MM.1S (cell line): ENCODE data around the gene TBC1D16.

ENCODE experiments used
- DNase-seq: peaks from one replicate; pipeline ENCODE4 v3.0.0-alpha.2; 2015
- H2AFZ ChIP-seq: fragments of 300-600 bp; sonication (generic); 2 replicates; pipeline ENCODE4 v1.6.0; 2016; ENCODE audit warnings: antibody characterized with exemption, low read length
- H3F3A ChIP-seq: fragments of 300-600 bp; sonication (generic); 2 replicates; pipeline ENCODE4 v1.6.1; 2016; ENCODE audit warnings: mild to moderate bottlenecking, antibody characterized with exemption, low read length, moderate library complexity, mixed read lengths; ENCODE audit not compliant: insufficient read depth
- H3K27ac ChIP-seq: fragments of 300-600 bp; sonication (generic); 2 replicates; pipeline ENCODE4 v1.5.1; 2016; ENCODE audit warnings: mild to moderate bottlenecking, low read length
- H3K27me3 ChIP-seq: fragments of 300-600 bp; sonication (generic); replicated peaks from 2 replicates; pipeline ENCODE4 v1.6.0; 2016; ENCODE audit warnings: low read length; ENCODE audit not compliant: insufficient read depth
- H3K36me3 ChIP-seq: fragments of 300-600 bp; sonication (generic); replicated peaks from 2 replicates; pipeline ENCODE4 v1.6.1; 2016; ENCODE audit warnings: mild to moderate bottlenecking, low read length, mixed read lengths; ENCODE audit not compliant: insufficient read depth
- H3K4me1 ChIP-seq: fragments of 300-600 bp; sonication (generic); 2 replicates; pipeline ENCODE4 v1.6.1; 2016; ENCODE audit warnings: low read length, mixed read lengths
- H3K4me2 ChIP-seq: fragments of 300-600 bp; sonication (generic); 2 replicates; pipeline ENCODE4 v1.6.0; 2016; ENCODE audit warnings: low read depth, low read length
- H3K4me3 ChIP-seq: fragments of 300-600 bp; sonication (generic); 2 replicates; pipeline ENCODE4 v1.5.1; 2016; ENCODE audit warnings: low read length, mixed read lengths
- H3K79me2 ChIP-seq: fragments of 300-600 bp; sonication (generic); 2 replicates; pipeline ENCODE4 v1.6.1; 2016; ENCODE audit warnings: mixed run types, low read length, mixed read lengths
- H3K9ac ChIP-seq: fragments of 300-600 bp; sonication (generic); 2 replicates; pipeline ENCODE4 v1.6.1; 2016; ENCODE audit warnings: low read length, mixed read lengths
- H3K9me2 ChIP-seq: fragments of 300-600 bp; sonication (generic); replicated peaks from 2 replicates; pipeline ENCODE4 v1.6.1; 2016; ENCODE audit warnings: mild to moderate bottlenecking, low read length, mixed read lengths; ENCODE audit not compliant: insufficient read depth
- H3K9me3 ChIP-seq: fragments of 300-600 bp; sonication (generic); replicated peaks from 2 replicates; pipeline ENCODE4 v1.6.1; 2016; ENCODE audit warnings: mild to moderate bottlenecking, low read length, mixed read lengths; ENCODE audit not compliant: insufficient read depth
- H4K20me1 ChIP-seq: fragments of 300-600 bp; sonication (generic); 2 replicates; pipeline ENCODE4 v1.6.1; 2016; ENCODE audit warnings: mild to moderate bottlenecking, low read length, moderate library complexity, mixed read lengths; ENCODE audit not compliant: insufficient read depth
- EZH2 ChIP-seq: fragments of 300-600 bp; sonication (generic); optimal IDR thresholded peaks from 2 replicates; pipeline ENCODE3; 2017; ENCODE audit warnings: low read depth, mild to moderate bottlenecking, antibody characterized with exemption, low read length, mixed read lengths
- EZH2phosphoT487 ChIP-seq: fragments of 300-600 bp; sonication (generic); IDR thresholded peaks from 2 replicates; pipeline ENCODE4 v1.6.1; 2018; ENCODE audit warnings: antibody characterized with exemption, low read length
- TF ChIP-seq, protein P1 (sequence below): fragments of 300-600 bp; sonication (generic); IDR thresholded peaks from 2 replicates; pipeline ENCODE4 v1.5.1; 2016; ENCODE audit warnings: antibody characterized with exemption, low read length, mixed read lengths

Gene TBC1D16

DNA sequence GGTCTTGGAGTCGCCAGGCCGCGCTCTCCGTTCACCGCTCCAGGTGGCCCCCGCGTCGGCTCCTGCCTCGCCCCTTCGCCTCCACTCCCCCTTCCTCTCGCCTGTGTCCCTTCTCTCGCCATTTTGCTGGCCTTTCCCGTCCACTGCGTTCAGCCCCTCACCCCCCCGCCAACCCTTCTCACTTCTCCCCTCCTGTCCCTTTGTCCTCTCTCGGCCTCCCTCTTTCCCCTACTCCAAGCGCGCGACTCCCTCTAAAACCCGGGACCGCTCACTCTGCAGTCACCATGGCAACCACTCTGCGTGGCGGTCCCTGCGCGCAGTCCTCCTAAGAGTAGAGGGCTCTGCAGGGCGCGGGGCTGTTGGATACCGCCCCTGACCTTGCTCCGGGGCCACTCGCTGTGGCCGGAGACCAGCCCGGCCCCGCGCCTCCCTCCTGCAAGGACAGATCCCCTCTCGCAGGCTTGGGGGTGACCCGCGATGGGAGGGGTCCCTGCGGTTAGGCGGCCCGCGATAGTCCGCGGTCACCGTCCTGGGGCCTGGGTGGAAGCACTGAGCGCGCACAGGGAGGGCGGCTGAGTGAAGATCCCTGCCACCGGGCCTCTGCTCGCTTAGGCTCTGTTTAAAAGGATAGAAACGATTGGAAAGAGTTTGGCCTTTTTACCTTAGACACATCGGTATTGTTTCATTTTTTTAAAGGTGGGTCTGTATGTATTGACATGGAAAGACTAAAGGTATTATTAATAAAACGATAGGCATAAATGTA, 1.2 kb upstream of the TBC1D16 start:
- peak overlapping the region; percentile 74; the same call in 1 of the 2 replicates for H3K4me2 ChIP-seq
- H3K4me3 ChIP-seq: peak overlapping the region; percentile 48
- H3K9me3 ChIP-seq: no peaks in the 10 kb centered on the region
- H4K20me1 ChIP-seq: no peaks in the 10 kb centered on the region
- no peak overlapping the region for H3K9ac ChIP-seq
- no peaks in the 10 kb centered on the region for H3K36me3 ChIP-seq
- no peaks in the 10 kb centered on the region for H3K9me2 ChIP-seq
- no peaks in the 10 kb centered on the region for H3K4me1 ChIP-seq
- peaks cover 93% of the 10 kb centered on the region for H3K27me3 ChIP-seq
- H2AFZ ChIP-seq: no peak overlapping the region
- H3K27ac ChIP-seq: no peak overlapping the region
- TF ChIP-seq EZH2: peak; percentile 85
- TF ChIP-seq, protein P1, sequence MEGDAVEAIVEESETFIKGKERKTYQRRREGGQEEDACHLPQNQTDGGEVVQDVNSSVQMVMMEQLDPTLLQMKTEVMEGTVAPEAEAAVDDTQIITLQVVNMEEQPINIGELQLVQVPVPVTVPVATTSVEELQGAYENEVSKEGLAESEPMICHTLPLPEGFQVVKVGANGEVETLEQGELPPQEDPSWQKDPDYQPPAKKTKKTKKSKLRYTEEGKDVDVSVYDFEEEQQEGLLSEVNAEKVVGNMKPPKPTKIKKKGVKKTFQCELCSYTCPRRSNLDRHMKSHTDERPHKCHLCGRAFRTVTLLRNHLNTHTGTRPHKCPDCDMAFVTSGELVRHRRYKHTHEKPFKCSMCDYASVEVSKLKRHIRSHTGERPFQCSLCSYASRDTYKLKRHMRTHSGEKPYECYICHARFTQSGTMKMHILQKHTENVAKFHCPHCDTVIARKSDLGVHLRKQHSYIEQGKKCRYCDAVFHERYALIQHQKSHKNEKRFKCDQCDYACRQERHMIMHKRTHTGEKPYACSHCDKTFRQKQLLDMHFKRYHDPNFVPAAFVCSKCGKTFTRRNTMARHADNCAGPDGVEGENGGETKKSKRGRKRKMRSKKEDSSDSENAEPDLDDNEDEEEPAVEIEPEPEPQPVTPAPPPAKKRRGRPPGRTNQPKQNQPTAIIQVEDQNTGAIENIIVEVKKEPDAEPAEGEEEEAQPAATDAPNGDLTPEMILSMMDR: no peak
- H3F3A ChIP-seq: no peaks in the 10 kb centered on the region
- no peaks in the 10 kb centered on the region for H3K79me2 ChIP-seq
- no peak for DNase-seq

GRCh38 chr17:80035937-80036714, 454 bp upstream of the TBC1D16 start, which contains the start of gene CCDC40:
TSS of gene CCDC40 (plus strand) at chr17:80036642. CDS start at chr17:80036663, 21 bp downstream.
- Histone ChIP-seq H3K27ac (no peak within 1 kb of the TSS), H3K9ac (no peak within 1 kb of the TSS; the same call in 1 of the 2 replicates), H3K4me1 (no peaks in the 10 kb centered on the region), H3K9me3 (no peaks in the 10 kb centered on the region), H3K4me3 (peak within 1 kb of the TSS; percentile 48), H3K79me2 (no peaks in the 10 kb centered on the region), H3K36me3 (no peaks in the 10 kb centered on the region), H4K20me1 (no peaks in the 10 kb centered on the region), H2AFZ (no peak within 1 kb of the TSS), H3K27me3 (peaks cover 93% of the 10 kb centered on the region), H3K9me2 (no peaks in the 10 kb centered on the region), H3K4me2 (peak within 1 kb of the TSS; percentile 74), H3F3A (no peaks in the 10 kb centered on the region)
- peak; percentile 11 for DNase-seq
- TF ChIP-seq EZH2phosphoT487: no peak
- TF ChIP-seq, protein P1: no peak
- TF ChIP-seq EZH2: no peak

DNA sequence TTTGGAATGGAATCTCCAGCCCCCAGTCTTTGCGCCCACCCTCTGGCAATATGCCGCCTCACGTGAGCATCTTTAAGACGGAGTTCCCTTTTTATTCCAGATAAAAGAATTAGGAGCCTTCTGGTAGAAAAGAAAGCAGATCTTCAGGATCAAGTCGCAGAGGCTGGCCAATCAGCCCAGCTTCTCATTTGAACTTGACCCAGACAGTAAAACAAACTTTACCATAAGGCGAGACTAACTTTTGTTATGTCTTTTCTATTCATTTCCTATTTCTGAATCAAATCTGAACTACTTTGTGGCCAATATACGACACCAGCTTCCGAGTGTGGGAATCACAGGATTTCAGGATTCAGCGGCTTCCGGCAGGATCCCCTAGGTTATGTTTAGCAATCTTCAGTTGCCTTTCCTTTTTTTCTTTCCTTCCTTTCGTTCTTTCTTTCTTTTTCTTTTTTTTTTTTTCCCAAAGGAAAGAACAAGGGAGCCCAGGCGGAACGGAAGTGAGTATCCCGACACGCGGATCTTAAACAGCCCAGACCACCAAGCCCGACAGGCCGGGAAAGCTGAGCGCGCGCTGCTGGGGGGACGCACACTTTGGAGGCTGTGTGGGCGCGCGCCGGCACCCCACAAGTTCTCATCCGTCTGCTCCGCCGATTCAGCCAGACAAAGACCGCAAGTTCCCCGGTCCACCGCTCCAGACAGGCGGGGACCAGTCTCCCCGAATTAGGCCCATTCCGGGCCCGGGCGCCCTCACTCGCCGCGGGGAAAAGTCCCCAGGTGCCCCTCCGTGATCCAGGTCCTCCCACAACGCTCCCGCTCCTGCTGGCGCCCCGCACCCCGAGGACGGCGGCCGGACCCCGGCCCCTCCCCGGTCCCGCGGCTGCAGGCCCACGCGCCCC, 633 bp downstream of the TBC1D16 start:
- H4K20me1 ChIP-seq: no peaks in the 10 kb centered on the region
- TF ChIP-seq, protein P1: no peak
- TF ChIP-seq EZH2 (peak; percentile 83), EZH2phosphoT487 (no peak)
- no peaks in the 10 kb centered on the region for H3K9me2 ChIP-seq
- no peaks in the 10 kb centered on the region for H3K36me3 ChIP-seq
- no peak overlapping the region for H3K9ac ChIP-seq
- H2AFZ ChIP-seq: no peak overlapping the region
- H3K27me3 ChIP-seq: peaks cover 93% of the 10 kb centered on the region
- no peaks in the 10 kb centered on the region for H3K79me2 ChIP-seq
- H3F3A ChIP-seq: no peaks in the 10 kb centered on the region
- no peak overlapping the region for H3K4me3 ChIP-seq
- H3K9me3 ChIP-seq: no peaks in the 10 kb centered on the region
- no peak for DNase-seq
- no peaks in the 10 kb centered on the region for H3K4me1 ChIP-seq
- H3K27ac ChIP-seq: no peak overlapping the region
- no peak overlapping the region for H3K4me2 ChIP-seq
